NOMO-1 treated with dmso at 0.1 percent for 144 hours (cell line): ENCODE results near the gene RELA.
"Not testable (repeated sequence)": the region's sequence is repeated elsewhere in the genome, so short reads cannot be mapped to it uniquely, and the experiment has no call there.

ENCODE experiments used
- DNase-seq: peaks from one replicate; lab custom pipeline; 2025; ENCODE audit not compliant: unreplicated experiment; lab: John Stamatoyannopoulos, UW

The RELA gene

DNA sequence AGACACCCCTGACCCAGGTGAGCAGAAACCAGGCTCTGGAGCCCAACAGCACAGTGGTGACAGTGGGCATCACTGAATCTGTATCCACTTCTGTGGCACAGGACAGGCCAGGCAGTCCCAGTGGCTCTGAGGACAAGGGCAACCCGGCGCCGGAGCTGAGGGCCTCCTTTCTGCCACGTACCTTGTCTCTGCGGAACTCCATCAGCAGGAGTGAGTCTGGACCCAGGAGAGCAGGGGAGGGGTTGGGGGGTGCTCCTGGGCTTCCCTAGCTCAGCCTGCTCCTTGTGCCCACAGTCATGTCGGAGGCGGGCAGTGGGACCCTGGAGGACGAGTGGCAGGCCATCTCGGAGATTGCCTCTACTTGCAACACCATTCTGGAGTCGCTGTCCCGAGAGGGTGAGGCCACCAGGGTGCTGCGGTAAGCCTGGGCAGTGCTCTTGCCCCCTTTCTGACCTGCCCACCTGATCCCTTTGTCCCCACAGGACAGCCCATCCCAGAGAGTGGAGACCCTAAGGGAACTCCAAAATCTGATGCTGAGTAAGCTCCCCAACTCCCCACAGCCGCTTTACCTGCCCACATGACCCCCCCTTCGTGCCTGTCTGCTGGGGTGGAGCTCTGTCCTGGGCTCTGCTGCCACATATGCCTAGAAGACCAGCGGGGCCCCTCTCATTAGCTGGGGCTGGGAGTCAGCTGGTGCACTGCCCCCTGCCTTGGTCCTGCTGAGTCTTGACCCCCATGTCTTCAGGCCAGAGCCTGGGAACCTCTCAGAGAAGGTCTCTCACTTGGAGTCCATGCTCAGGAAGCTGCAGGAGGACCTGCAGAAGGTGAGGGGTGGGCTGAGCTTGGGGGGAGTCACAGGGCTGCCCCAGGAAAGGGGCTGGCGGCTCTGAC lies 12.8 kb downstream of the RELA start:
- no peak for DNase-seq

DNA sequence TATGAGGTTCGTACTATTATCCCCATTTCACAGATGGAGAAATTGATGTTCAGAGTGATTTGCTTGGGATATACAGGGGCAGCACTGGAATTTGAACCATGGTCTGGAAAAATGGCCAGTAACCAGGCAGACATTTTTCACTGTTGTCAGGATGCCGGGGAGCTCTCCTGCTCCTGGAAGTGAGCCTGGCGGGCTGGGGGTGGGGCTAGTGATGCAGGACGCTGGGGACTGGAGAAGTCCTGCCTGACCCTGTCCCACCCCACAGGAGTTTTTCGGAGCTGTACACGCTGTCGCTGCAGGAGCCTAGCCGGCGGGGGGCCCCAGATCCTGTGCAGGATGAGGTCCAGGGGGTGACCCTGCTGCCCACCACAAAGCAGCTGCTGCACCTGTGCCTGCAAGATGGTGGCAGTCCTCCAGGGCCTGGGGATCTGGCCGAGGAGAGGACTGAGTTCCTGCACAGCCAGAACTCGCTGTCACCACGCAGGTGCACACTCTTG lies 13.7 kb downstream of the RELA start:
- DNase-seq = no peak

DNA sequence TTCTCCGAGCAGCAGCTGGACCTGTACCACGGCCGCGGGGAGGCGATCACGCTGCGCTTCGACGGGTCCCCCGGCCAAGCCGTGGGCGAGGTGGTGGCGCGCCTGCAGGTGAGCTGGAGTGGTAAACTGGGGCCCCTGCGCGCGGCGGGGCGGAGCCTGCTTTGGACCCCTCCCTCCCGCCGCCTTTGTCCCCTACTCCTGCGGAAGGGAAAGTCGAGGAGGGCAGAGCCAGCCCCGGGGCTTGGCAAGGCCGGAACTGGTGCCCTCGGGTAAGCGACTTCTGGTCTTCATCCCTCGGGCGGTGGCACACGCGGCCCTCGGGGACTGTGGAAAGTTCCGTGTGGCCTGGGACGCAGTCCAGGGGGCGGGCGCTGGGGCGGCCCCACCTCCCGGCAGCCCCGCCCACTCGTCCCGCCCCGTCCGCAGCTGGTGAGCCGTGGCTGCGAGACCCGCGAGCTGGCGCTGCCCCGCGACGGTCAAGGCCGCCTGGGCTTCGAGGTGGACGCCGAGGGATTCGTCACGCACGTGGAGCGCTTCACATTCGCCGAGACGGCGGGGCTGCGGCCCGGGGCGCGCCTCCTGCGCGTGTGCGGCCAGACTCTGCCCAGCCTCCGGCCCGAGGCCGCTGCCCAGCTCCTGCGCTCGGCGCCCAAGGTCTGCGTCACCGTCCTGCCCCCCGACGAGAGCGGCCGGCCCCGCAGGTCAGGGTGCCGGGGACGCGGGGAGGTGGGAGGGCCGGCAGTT lies 15.6 kb downstream of the RELA start:
- no peak for DNase-seq

DNA sequence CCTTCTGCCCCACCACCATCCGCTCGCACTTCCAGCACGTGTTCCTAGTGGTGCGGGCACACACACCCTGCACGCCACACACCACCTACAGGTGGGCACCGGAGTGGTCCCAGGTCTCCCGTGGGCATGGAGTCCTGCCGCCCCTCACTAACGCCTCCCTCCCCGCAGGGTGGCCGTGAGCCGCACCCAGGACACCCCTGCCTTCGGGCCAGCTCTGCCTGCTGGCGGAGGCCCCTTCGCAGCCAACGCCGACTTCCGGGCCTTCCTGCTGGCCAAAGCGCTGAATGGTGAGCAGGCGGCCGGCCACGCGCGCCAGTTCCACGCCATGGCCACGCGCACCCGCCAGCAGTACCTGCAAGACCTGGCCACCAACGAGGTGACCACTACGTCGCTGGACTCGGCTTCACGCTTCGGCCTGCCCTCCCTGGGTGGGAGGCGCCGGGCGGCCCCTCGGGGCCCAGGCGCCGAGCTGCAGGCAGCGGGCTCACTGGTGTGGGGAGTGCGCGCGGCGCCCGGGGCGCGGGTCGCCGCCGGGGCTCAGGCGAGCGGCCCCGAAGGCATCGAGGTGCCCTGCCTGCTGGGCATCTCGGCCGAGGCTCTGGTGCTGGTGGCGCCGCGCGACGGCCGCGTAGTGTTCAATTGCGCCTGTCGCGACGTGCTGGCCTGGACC lies 16.3 kb downstream of the RELA start:
- no peak for DNase-seq

DNA sequence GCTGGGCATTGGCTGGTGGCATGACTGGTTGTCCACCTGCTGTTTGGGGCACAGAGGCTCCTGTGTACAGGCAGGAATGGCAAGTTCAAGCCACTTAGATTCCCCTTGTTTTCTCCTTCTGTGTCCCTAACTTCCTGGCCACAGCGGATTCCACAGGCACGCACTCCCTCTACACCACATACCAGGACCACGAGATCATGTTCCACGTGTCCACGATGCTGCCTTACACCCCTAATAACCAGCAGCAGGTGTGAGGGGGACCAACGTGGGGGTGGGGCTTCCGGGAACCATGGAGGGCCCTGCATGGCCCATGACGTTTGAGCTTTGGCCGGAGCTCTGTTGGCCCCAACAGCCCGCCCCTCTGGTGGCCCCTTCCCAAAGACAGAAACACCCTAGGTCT lies 17.0 kb downstream of the RELA start:
- no peak for DNase-seq

DNA sequence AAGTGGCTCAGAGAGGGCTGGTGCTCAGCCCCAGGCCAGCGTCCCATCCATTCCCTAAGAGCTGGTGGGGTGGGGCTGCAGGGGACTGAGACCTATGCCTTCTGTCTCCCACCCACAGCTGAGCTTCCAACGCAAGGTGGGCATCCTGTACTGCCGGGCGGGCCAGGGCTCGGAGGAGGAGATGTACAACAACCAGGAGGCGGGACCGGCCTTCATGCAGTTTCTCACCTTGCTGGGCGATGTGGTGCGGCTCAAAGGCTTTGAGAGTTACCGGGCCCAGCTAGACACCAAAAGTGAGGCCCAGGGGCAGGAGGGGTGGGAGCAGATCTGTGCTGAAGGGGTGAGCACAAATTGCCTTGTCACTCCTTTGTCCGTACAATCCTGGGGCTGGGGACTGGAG lies 17.9 kb downstream of the RELA start:
- no peak for DNase-seq

DNA sequence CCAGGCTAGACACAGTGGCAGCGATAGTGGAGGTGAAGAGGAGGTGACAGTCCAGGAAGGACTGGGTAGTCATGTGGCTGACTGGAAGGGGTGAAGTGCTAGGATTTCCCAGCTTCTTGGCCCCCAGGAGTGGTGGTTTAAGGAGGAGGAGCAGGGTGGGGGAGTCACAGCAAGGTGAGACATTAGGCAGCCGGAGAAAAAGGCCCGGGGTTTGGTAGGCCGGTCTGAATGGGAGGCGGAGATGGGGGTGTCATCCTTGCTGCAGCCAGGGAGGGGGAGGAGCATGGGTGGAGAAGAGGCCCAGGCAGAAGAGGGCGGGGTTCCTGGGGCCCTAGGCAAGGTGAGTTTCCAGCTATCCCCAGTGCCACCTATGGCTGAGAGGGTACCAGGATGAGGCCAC lies 18.7 kb downstream of the RELA start:
- no peak for DNase-seq

DNA sequence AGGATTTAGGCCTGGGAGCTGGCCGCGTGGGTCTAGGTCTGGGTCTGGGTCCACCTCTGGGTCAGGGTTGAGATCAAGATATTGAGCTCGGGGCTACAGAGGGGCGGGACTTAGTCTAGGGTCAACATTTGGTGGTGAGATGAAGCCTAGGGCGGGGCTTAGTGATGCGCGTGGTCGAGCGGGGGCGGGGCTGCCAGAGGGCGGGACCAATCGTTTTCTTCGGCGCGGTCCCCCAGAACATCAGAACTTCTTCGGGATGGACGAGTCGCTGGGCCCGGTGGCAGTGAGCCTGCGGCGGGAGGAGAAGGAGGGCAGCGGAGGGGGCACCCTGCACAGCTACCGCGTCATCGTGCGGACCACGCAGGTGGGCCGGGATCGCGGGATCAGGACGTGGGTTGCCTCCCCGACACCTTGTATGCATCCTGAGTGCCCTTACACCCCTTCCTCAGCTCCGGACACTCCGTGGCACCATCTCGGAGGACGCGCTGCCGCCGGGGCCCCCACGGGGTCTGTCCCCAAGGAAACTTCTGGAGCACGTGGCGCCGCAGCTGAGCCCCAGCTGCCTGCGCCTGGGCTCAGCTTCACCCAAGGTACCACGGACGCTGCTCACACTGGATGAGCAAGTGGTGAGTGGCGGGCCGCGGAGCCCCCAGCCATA lies 20.6 kb downstream of the RELA start:
- DNase-seq = no peak

DNA sequence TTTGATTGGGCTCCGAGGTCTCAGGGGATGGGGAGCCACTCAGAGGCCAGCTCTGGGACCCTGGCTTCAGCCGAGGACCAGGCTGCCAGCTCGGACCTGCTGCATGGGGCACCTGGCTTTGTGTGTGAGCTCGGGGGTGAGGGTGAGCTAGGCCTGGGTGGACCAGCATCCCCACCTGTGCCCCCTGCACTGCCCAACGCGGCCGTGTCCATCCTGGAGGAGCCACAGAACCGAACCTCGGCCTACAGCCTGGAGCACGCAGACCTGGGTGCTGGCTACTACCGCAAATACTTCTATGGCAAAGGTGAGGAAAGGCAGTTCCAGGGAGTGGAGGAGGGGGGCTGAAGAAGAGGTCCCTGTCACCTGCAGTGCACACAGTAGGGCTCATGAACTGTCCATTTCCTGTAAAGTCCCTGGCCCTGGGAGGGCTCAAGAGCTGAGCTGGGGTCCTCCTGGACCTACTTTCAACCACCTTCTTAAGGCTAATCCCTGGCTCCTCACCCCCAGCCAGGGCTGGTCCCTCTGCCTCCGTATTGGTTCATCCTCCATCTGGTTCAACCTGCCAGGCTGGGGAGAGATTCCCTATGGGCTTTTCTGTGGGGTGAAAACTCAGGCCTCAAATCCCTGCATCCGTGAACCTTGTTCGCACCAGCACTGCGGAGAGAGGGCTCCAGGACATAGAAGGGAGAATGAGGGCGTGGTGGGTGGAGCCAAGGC lies 21.3 kb downstream of the RELA start:
- DNase-seq = no peak

DNA sequence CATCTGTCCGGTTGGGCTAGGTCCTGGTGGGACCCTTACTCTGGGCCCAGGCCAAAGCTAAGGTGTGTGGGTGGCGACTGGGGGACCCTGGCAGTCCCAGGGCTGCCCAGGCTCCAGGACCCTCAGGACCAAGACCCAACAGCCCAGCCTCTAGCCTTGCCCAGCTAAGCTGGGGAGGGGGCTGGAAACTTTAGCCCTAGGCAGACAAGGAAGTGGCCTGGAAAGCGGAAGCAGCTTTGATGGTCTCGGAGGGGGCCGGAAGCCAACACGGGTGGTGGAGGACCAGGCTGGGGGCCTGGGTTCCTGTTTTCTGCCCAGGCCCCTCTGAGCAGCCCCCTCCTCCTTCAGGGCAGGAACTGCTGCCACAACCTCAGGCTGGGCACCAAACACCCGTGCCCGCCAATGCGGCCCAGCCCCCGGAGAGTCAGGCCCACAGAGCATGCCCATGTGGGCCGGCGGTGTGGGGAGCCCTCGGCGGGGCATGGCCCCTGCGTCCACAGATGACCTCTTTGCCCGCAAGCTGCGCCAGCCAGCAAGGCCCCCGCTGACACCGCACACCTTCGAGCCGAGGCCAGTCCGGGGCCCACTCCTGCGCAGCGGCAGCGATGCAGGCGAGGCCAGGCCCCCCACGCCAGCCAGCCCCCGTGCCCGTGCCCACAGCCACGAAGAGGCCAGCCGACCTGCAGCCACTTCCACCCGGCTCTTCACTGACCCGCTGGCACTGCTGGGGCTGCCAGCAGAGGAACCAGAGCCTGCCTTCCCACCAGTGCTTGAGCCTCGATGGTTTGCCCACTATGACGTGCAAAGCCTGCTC lies 22.0 kb downstream of the RELA start:
- DNase-seq = peak; percentile 85

DNA sequence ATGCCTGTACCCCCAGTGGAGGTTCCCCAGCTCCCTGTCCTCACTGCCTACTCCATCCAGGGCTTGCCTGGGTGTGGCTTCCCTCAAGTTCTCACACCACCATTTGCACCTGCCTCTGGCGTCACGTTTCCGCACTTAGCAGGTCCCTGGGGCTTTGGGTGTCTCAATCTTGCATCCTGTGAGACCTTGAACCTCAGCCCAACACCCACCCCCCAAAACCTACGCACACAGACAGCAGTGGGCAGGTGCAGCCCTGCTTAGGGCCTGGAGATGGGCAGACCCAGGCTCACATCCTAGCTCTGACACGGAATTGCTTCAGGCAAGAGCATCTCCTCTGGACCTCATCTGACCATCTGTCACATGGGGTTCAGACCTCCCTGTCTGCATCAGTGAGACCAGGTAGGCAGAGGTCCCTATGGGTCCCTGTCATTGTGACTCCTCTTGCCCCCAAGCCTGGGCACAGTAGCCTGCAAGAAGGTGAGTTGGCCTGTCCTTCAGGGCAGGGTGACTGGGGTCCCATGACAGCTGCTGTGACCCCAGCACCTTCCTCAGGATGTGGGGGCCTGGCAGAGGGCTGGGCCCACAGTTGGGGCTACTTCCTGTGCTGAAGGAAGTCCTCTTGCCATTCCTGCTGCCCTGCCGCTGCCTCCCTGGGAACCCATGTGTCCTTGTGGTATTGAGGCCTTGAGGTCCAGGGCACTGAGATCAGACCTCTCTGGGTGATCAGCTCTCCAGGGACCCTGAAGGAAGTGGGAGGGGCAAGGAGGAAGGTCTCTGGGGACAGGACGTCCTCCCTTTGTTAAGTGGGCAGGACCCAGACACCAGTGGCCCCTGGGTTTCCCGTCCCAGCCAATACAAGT lies 22.9 kb downstream of the RELA start:
- DNase-seq = no peak

DNA sequence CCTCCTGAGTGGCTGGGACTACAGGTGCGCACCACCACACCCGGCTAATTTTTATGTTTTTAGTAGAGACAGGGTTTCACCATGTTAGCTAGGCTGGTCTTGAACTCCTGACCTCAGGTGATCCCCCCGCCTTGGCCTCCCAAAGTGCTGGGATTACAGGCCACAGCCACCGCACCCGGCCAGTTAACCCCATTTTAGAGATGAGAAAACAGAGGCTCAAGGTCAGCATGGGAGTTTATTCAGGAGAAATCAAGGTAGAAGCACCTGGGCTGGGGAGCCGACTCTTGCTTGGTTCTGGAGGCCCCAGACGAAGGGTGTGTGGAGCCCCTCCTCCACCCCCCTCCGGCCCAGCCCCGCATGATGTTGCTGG lies 23.5 kb downstream of the RELA start:
- DNase-seq = not testable (repeated sequence)

DNA sequence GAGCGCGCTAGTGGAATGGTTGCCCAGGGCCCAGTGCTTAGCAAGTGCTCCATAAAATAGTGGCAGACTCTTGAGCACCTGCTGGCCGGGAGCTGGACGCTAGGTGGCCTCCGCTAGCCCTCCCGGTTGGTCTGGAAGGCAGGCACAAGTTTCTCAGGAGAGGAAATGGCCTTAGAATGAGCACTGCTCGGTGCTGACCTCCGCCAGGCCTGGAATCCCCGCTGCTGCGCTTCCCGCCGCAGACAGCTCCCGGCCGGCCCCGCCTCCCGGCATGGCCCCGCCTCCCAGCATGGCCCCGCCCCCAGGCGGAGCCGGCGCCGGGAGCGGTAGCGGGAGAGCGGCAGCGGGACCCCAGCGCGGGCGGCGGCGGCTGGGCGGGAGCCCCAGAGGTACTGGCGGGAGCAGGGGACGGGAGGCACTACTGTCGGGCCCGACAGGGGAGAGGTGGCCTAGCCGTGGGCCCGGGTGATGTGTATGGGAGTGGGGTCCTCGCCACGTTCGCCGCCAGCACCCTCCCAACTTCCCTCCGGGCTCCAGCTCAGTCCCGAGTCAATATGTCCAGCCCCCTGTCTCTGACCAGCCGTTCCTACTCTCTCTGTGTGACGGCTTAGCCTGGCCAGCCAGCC lies 24.8 kb downstream of the RELA start, which contains the start of gene SIPA1:
Gene SIPA1 (plus strand): TSS at position 308 of the 626 bp plus-strand sequence. CDS start 2,821 bp downstream, outside the sequence.
- peak; percentile 24 for DNase-seq

DNA sequence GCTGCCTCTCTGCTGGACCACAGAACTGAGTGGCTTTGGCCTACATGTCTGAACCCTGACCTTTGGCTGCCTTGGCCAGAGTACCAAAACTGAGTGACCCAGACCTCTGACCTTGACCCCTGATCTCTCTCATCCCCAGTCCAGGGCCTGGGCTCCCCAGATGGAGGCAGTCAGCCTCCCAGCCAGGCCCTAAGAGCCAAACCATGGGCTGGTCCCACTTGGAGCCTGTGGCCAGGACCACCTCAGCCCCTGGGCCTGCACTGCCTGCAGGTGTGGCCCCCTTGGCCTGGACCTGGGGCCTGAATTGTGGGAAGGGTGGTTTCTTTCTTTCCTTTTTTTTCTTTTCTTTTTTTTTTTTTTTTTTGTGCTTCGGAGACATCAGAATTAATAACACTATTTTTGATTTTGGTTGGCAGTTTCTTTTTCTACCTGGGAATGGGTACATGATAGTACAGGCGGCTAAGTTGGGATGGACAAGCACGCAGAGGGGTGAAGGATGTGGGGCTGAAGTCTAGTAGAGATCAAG lies 25.6 kb downstream of the RELA start:
- no peak for DNase-seq

DNA sequence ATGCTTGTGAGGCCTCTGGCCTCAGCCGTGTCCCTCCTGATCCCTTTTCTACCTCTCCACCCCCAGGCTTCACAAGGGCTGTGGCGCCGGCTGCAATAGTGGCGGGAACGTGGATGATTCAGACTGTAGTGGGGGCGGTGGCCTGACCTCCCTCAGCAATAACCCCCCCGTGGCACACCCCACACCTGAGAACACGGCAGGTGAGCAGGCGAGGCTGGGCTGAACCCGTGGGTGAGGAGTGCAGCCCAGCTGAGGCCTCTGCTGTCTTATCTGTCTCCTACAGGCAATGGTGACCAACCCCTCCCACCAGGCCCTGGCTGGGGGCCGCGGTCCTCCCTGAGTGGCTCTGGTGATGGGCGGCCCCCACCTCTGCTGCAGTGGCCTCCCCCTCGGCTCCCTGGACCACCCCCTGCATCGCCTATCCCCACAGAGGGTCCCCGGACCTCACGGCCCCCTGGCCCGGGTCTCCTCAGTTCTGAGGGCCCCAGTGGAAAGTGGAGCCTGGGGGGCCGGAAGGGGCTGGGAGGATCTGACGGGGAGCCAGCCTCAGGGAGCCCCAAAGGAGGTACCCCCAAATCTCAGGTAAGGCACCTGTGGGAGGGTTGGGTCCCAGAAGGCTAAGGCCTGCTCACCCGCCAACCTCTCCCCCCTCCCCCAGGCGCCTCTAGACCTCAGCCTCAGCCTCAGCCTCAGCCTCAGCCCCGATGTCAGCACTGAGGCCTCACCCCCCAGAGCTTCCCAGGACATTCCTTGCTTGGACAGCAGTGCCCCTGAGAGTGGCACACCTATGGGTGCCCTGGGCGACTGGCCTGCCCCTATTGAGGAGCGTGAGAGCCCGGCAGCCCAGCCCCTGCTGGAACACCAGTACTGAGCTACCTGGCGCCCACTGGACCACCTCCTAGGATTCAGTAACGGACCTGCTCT lies 26.3 kb downstream of the RELA start:
- no peak for DNase-seq

DNA sequence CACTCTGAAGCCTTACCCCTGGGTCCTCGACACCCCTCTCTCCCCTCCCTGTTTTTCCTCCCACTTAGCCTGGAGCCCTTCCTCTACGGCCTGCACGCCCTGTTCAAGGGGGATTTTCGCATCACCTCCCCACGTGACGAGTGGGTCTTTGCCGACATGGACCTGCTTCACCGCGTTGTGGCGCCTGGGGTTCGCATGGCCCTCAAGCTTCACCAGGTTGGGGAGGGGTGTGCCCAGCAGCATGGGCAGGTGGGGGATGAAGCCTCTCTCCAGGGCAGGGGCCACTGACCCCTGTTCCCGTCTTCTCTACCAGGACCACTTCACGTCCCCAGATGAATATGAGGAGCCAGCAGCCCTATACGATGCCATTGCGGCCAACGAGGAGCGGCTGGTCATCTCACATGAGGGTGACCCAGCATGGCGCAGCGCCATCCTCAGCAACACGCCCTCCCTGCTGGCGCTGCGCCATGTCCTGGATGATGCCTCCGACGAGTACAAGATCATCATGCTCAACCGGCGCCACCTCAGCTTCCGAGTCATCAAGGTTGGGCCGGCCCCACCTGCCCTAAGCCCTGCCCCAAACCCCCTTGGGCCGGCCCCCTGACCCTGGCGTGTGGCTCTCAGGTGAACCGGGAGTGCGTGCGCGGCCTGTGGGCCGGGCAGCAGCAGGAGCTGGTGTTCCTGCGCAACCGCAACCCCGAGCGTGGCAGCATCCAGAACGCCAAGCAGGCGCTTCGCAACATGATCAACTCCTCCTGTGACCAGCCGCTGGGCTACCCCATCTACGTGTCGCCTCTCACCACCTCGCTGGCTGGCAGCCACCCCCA lies 27.6 kb downstream of the RELA start:
- DNase-seq = no peak
